KMS-11 (cell line): ENCODE results near the gene C16orf92.

Experiments used
- H2AFZ ChIP-seq: fragments of 200-600 bp; sonication (generic); 2 replicates; pipeline ENCODE4 v1.6.1; 2016; ENCODE audit warnings: antibody characterized with exemption, mixed run types, low read depth
- H3K27ac ChIP-seq: fragments of 200-600 bp; sonication (generic); 2 replicates; pipeline ENCODE4 v1.6.1; 2016; ENCODE audit warnings: mild to moderate bottlenecking, mixed run types
- H3K27me3 ChIP-seq: fragments of 200-600 bp; sonication (generic); 2 replicates; pipeline ENCODE4 v1.6.1; 2017; ENCODE audit warnings: mild to moderate bottlenecking, low read depth, mixed run types, moderate library complexity; ENCODE audit not compliant: insufficient read depth
- H3K36me3 ChIP-seq: fragments of 200-600 bp; sonication (generic); 2 replicates; pipeline ENCODE4 v1.6.1; 2017; ENCODE audit warnings: mild to moderate bottlenecking, mixed run types; ENCODE audit not compliant: insufficient read depth
- H3K4me1 ChIP-seq: fragments of 200-600 bp; sonication (generic); 2 replicates; pipeline ENCODE4 v1.6.1; 2016; ENCODE audit warnings: mild to moderate bottlenecking, low read depth, mixed run types; ENCODE audit not compliant: poor library complexity, severe bottlenecking
- H3K4me2 ChIP-seq: fragments of 200-600 bp; sonication (generic); 2 replicates; pipeline ENCODE4 v1.7.0; 2016; ENCODE audit warnings: mild to moderate bottlenecking, mixed run types
- H3K4me3 ChIP-seq: fragments of 200-600 bp; sonication (generic); IDR thresholded peaks from 2 replicates; pipeline ENCODE4 v1.6.1; 2017; ENCODE audit warnings: low read depth, low read length, mixed read lengths; ENCODE audit not compliant: insufficient read depth
- H3K79me2 ChIP-seq: fragments of 200-600 bp; sonication (generic); 2 replicates; pipeline ENCODE4 v1.6.1; 2016; ENCODE audit warnings: low read depth, mixed run types; ENCODE audit not compliant: insufficient read depth
- H3K9ac ChIP-seq: fragments of 200-600 bp; sonication (generic); 2 replicates; pipeline ENCODE4 v1.6.1; 2016; ENCODE audit warnings: mild to moderate bottlenecking, mixed run types
- H4K20me1 ChIP-seq: fragments of 200-600 bp; sonication (generic); 2 replicates; pipeline ENCODE4 v1.6.1; 2016; ENCODE audit warnings: mild to moderate bottlenecking, mixed run types; ENCODE audit not compliant: insufficient read depth
- TF ChIP-seq, protein P1 (sequence below): fragments of 200-600 bp; sonication (generic); conservative IDR thresholded peaks from 2 replicates; pipeline ENCODE4 v1.6.1; 2017; ENCODE audit warnings: low read depth, mild to moderate bottlenecking, antibody characterized with exemption, low read length, moderate library complexity, mixed read lengths

The C16orf92 gene

DNA sequence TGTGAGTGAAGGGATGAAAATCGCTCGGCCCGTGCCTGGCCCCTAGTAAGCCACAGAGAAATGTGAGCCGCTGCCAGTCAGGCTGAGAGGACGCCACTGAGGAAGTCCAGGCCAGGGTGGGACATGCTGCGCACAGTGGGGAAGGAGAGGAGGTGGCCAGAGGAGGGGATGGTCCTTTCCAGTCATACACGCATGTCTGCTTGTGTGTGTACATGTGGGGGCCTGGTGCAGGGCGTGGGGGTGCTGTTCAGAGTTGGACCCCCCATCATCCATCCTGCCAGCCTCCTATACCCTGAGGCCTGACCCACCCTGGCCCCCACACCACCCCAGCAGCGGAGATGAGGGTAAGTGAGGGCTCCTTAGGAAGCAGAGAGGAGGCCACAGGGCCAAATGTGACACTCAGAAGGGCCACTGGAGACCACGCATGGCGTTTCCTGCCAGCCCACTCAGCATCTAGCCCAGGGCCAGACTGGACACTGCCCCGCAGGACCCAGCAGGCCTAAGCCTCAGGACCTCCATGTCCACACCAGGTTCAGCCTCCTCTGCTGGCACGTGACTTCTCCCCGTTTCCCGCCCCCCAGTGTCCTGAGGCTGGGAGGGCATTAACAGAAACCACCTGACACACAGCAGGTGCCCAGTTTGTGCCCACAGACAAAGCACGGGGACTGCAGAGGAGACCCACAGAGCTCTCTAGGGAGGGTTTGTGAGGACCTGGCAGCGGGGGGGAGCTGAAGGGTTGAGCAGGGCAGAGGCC lies 19.2 kb upstream of the C16orf92 start:
- Histone ChIP-seq H3K4me1 (no peaks in the 10 kb centered on the region), H3K27me3 (peaks cover 11% of the 10 kb centered on the region), H3K4me2 (no peak overlapping the region), H3K27ac (no peak overlapping the region), H3K4me3 (no peak overlapping the region), H3K36me3 (no peaks in the 10 kb centered on the region), H2AFZ (no peak overlapping the region), H3K9ac (no peak overlapping the region), H4K20me1 (no peaks in the 10 kb centered on the region), H3K79me2 (no peaks in the 10 kb centered on the region)
- TF ChIP-seq, protein P1, sequence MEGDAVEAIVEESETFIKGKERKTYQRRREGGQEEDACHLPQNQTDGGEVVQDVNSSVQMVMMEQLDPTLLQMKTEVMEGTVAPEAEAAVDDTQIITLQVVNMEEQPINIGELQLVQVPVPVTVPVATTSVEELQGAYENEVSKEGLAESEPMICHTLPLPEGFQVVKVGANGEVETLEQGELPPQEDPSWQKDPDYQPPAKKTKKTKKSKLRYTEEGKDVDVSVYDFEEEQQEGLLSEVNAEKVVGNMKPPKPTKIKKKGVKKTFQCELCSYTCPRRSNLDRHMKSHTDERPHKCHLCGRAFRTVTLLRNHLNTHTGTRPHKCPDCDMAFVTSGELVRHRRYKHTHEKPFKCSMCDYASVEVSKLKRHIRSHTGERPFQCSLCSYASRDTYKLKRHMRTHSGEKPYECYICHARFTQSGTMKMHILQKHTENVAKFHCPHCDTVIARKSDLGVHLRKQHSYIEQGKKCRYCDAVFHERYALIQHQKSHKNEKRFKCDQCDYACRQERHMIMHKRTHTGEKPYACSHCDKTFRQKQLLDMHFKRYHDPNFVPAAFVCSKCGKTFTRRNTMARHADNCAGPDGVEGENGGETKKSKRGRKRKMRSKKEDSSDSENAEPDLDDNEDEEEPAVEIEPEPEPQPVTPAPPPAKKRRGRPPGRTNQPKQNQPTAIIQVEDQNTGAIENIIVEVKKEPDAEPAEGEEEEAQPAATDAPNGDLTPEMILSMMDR, result no peak

DNA sequence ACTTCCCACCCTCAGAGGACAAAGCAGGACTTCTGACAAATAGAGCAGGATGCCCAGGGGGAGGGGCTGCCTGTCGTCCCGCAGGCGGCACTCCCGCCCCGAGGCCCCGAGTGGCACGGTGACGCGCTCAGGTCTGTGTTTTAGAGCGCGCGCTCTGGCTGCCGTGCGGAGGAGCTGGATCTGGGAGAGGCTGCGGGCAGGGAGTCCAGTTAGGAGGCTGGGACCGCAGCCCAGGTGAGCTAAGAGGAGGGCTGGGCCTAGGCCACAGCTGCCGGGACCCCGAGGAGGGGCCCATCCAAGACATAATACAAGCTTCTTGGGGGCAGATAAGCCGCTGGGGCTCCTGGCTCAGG lies 18.6 kb upstream of the C16orf92 start:
- H3K27ac ChIP-seq, result no peak overlapping the region
- no peak overlapping the region for H3K9ac ChIP-seq
- H2AFZ ChIP-seq, result no peak overlapping the region
- H3K79me2 ChIP-seq, result no peaks in the 10 kb centered on the region
- H3K4me1 ChIP-seq, result no peaks in the 10 kb centered on the region
- no peak overlapping the region for H3K4me3 ChIP-seq
- no peaks in the 10 kb centered on the region for H4K20me1 ChIP-seq
- peaks cover 17% of the 10 kb centered on the region for H3K27me3 ChIP-seq
- no peak overlapping the region for H3K4me2 ChIP-seq
- no peaks in the 10 kb centered on the region for H3K36me3 ChIP-seq
- TF ChIP-seq, protein P1, result no peak

DNA sequence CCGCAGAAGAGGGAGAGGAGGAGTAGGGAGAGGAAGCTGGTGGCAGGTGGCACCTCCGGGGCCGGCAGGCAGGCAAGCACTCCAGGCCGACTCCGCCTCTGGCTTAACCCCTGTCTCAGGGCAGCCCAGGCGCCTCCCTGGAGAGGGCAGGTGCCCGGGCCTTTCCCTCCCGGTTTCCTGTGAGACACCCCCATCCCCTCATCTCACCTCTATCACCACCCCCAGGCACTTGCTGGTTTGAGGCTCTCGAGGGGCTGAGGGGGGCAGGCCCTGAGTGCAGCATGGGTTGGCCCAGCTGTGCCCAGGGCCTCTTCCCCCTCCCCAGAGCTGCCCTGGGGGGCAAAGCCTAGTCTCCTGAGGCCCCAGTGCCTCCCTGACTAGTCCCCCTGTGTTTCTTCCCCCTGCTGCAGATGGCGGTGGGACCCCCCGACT lies 18.2 kb upstream of the C16orf92 start:
- Histone ChIP-seq H3K4me1 (no peaks in the 10 kb centered on the region), H3K4me3 (no peak overlapping the region), H3K4me2 (no peak overlapping the region), H2AFZ (no peak overlapping the region), H4K20me1 (no peaks in the 10 kb centered on the region), H3K79me2 (no peaks in the 10 kb centered on the region), H3K9ac (no peak overlapping the region), H3K36me3 (no peaks in the 10 kb centered on the region), H3K27me3 (peaks cover 19% of the 10 kb centered on the region), H3K27ac (no peak overlapping the region)
- TF ChIP-seq, protein P1, result no peak

DNA sequence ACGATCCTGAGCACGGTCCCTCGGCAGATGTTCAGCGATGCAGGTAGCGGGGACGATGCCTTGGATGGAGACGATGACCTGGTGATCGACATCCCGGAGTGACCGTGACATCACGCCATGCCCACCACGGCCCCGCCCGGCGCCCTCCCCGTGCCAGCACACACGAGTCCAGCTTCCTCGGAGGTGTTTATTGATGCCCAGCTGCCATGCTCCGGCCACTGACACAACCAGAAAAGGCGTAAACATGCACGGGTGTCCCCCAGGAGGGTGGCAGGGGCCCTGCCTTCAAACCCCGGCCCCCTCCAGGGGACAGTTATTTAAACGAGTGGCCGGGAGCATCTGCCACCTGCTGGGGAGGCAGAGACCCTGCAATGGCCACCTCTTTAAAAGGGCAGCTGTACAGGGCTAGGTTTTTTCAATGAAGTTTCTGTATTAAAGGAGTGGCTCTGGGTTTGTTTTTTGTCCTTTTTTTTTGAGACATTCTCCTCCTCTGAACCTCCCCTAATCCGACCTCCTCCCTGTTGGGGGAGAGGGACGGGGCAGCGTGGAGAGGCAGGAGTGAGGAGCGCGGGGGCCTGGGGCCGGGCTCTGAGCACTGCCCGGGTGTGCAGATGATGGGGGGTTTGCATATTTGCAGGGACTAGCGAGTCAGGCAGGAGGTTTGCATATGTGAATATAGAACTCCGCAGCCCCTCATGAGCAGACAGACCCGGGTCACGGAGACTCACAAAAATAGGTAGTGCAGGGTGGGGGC lies 17.5 kb upstream of the C16orf92 start:
- H3K4me2 ChIP-seq, result no peak overlapping the region
- no peaks in the 10 kb centered on the region for H3K36me3 ChIP-seq
- no peak overlapping the region for H2AFZ ChIP-seq
- H3K27me3 ChIP-seq, result peaks cover 26% of the 10 kb centered on the region
- no peak overlapping the region for H3K27ac ChIP-seq
- no peaks in the 10 kb centered on the region for H3K4me1 ChIP-seq
- H3K4me3 ChIP-seq, result no peak overlapping the region
- no peak overlapping the region for H3K9ac ChIP-seq
- H4K20me1 ChIP-seq, result no peaks in the 10 kb centered on the region
- TF ChIP-seq, protein P1, result peak; percentile 84
- H3K79me2 ChIP-seq, result no peaks in the 10 kb centered on the region
